GM12878 (cell line): ENCODE data around the gene PPP1R37. TPM values are rescaled to one million over a fixed set of nuclear protein-coding genes. Genes with fewer than 3 reads are reported as not detected.

Source experiments
- ATAC-seq: fragments of 200-7000 bp; cut with Tn5 transposase; 3 replicates; pipeline ENCODE4 v1.9.1; 2020; ENCODE audit warnings: mild to moderate bottlenecking, moderate library complexity
- BruUV-seq: library from RNA; stranded (reverse); fragments of 400-500 nt; replicated peaks from 2 replicates; lab custom pipeline; 2021; lab: Mats Ljungman, UMichigan
- CTCF ChIA-PET: fragments of 300-600 bp; sonication (Branson Sonifier 250); formaldehyde crosslinking; extraction: SDS; loops from one replicate; lab custom pipeline; 2021; ENCODE audit warnings: inconsistent platforms; lab: Yijun Ruan, JAX
- POLR2A ChIA-PET: fragments of 350-600 bp; formaldehyde crosslinking; extraction: SDS; loops from one replicate; lab custom pipeline; 2021; ENCODE audit warnings: inconsistent platforms; lab: Charles Lee
- RAD21 ChIA-PET: fragments of 300-600 bp; sonication (Branson Sonifier 250); formaldehyde crosslinking; loops from one replicate; lab custom pipeline; 2023; ENCODE audit warnings: antibody characterized with exemption; ENCODE audit not compliant: unreplicated experiment; lab: Charles Lee
- SMC1A ChIA-PET: fragments of 300-600 bp; sonication (Branson Sonifier 250); formaldehyde crosslinking; loops from one replicate; lab custom pipeline; 2023; ENCODE audit not compliant: unreplicated experiment, uncharacterized antibody; lab: Charles Lee
- DNase-seq: peaks from one replicate; pipeline ENCODE4 v3.0.0-alpha.2; 2011; ENCODE audit warnings: low read depth, low spot score
- FAIRE-seq: peaks from 3 replicates; lab custom pipeline; 2011; peaks lifted over from hg19 to GRCh38; lab: Jason Lieb, UNC
- H2AFZ ChIP-seq: 2 replicates; pipeline ENCODE4 v1.6.0; 2011; ENCODE audit warnings: low read depth, low read length, control low read depth; ENCODE audit not compliant: control insufficient read depth
- H3K27ac ChIP-seq: 2 replicates; pipeline ENCODE4 v1.5.1; 2011; ENCODE audit warnings: control low read depth; ENCODE audit not compliant: control insufficient read depth, insufficient read depth
- H3K27me3 ChIP-seq, 2 experiments: replicated peaks in 1 of 2; 2 replicates each; pipeline versions ENCODE4 v1.6.0 to v1.6.1; 2011; ENCODE audit warnings: low read length in 1 of 2; ENCODE audit not compliant: control insufficient read depth in 2 of 2, insufficient read depth in 2 of 2
- H3K36me3 ChIP-seq, 2 experiments: 2 replicates each; pipeline ENCODE4 v1.5.1; 2011; ENCODE audit warnings: low read length in 1 of 2; ENCODE audit not compliant: control insufficient read depth in 2 of 2, insufficient read depth in 2 of 2
- H3K4me1 ChIP-seq: 2 replicates; pipeline ENCODE4 v1.6.1; 2011; ENCODE audit warnings: mild to moderate bottlenecking, low read length, moderate library complexity, mixed read lengths; ENCODE audit not compliant: control insufficient read depth, insufficient read depth
- H3K4me2 ChIP-seq: 2 replicates; pipeline ENCODE4 v1.6.0; 2011; ENCODE audit warnings: control low read depth; ENCODE audit not compliant: control insufficient read depth, insufficient read depth
- H3K4me3 ChIP-seq: fragments of 200-600 bp; sonication (generic); 2 replicates; pipeline ENCODE4 v1.5.1; 2016
- H3K79me2 ChIP-seq: 2 replicates; pipeline ENCODE4 v1.6.0; 2011; ENCODE audit warnings: low read length; ENCODE audit not compliant: control insufficient read depth, insufficient read depth
- H3K9ac ChIP-seq: 2 replicates; pipeline ENCODE4 v1.8.0; 2011; ENCODE audit warnings: low read length, control low read depth, mixed read lengths; ENCODE audit not compliant: control insufficient read depth, insufficient read depth
- H3K9me3 ChIP-seq: replicated peaks from 3 replicates; pipeline ENCODE4 v1.5.1; 2011; ENCODE audit warnings: mild to moderate bottlenecking, low read length; ENCODE audit not compliant: control insufficient read depth, insufficient read depth
- H4K20me1 ChIP-seq: 2 replicates; pipeline ENCODE4 v1.6.0; 2011; ENCODE audit not compliant: control insufficient read depth, insufficient read depth
- CBX3 ChIP-seq: fragments of 200-600 bp; sonication (generic); IDR thresholded peaks from 2 replicates; pipeline ENCODE4 v1.6.1; 2016; ENCODE audit warnings: low read depth, borderline replicate concordance
- CTCF ChIP-seq, 3 experiments: IDR thresholded peaks in 2 of 3; conservative IDR thresholded peaks in 1 of 3; 2 replicates each; pipeline ENCODE4 v1.5.1; 2011; ENCODE audit warnings: low read depth in 3 of 3, low read length in 3 of 3, mild to moderate bottlenecking in 3 of 3, control low read depth in 2 of 3, moderate library complexity in 2 of 3, inconsistent platforms in 1 of 3, mixed read lengths in 1 of 3; ENCODE audit not compliant: control insufficient read depth in 2 of 3, insufficient read depth in 1 of 3; ENCODE audit errors: extremely low read depth in 1 of 3
- HDGF ChIP-seq: fragments of 450-650 bp; IDR thresholded peaks from 2 replicates; pipeline ENCODE4 v1.6.1; 2016; ENCODE audit warnings: antibody characterized with exemption
- LARP7 ChIP-seq: fragments of 450-650 bp; IDR thresholded peaks from 2 replicates; pipeline ENCODE4 v1.6.1; 2017; ENCODE audit warnings: mild to moderate bottlenecking
- NKRF ChIP-seq: fragments of 450-650 bp; conservative IDR thresholded peaks from 2 replicates; pipeline ENCODE4 v1.6.1; 2017; ENCODE audit warnings: mild to moderate bottlenecking, moderate library complexity
- RAD21 ChIP-seq: IDR thresholded peaks from 2 replicates; pipeline ENCODE4 v1.6.1; 2011; ENCODE audit warnings: mild to moderate bottlenecking, low read depth, low read length, moderate library complexity; ENCODE audit not compliant: insufficient read depth
- RAD51 ChIP-seq: fragments of 450-650 bp; IDR thresholded peaks from 2 replicates; pipeline ENCODE4 v1.6.1; 2016; ENCODE audit warnings: moderate library complexity, mild to moderate bottlenecking, inconsistent platforms
- RELB ChIP-seq: fragments of 450-650 bp; IDR thresholded peaks from 2 replicates; pipeline ENCODE4 v1.6.1; 2017; ENCODE audit warnings: low read depth, mild to moderate bottlenecking, moderate library complexity
- SMARCA5 ChIP-seq: fragments of 450-650 bp; IDR thresholded peaks from 2 replicates; pipeline ENCODE4 v1.6.1; 2017; ENCODE audit warnings: mild to moderate bottlenecking
- SMC3 ChIP-seq: IDR thresholded peaks from 2 replicates; pipeline ENCODE4 v1.6.1; 2011; ENCODE audit warnings: low read length, improper control_type of control experiment, borderline replicate concordance
- SPI1 ChIP-seq: IDR thresholded peaks from 2 replicates; pipeline ENCODE4 v1.6.1; 2011; ENCODE audit warnings: low read depth, mild to moderate bottlenecking, low read length, moderate library complexity, borderline replicate concordance; ENCODE audit not compliant: insufficient read depth
- TCF3 ChIP-seq: IDR thresholded peaks from 2 replicates; pipeline ENCODE4 v1.6.1; 2012; ENCODE audit warnings: low read depth, mild to moderate bottlenecking, low read length, borderline replicate concordance; ENCODE audit not compliant: insufficient read depth
- WGBS: methylation state at CpG from one replicate; pipeline ENCODE4 v1.1.6; 2016; ENCODE audit warnings: low lambda C conversion rate; ENCODE audit not compliant: insufficient replicate concordance, insufficient coverage; ENCODE audit errors: missing lambda C conversion rate; 5-methylcytosine and 5-hydroxymethylcytosine counted together
- in situ Hi-C: fragments of 300-500 bp; cut with MboI; formaldehyde crosslinking; loops from 9 replicates; pipeline ENCODE4 v1.14.3; 2018; ENCODE audit warnings: mixed read lengths
- intact Hi-C: fragments of 100-400 bp; cut with micrococcal nuclease; formaldehyde crosslinking; loops from one replicate; pipeline ENCODE4 v1.14.2; 2022; ENCODE audit not compliant: unreplicated experiment
- polyA plus RNA-seq, 11 experiments: library from polyadenylated mRNA; depleted of rRNA in 4 of 11; unstranded in 6 of 11; stranded (reverse) in 5 of 11; fragments of >200 nt; fragmentation: Nextera tagmentation in 4 of 11; fragmentation: Illumina TruSeq in 1 of 11; extraction: Ambion mirVana in 4 of 11; extraction: Trizol in 1 of 11; gene quantifications; 1 replicate in 1 of 11; 2 replicates in 10 of 11; pipeline versions ENCODE4 v1.2.1 to v1.2.3, GENCODE V29; 2011 to 2016; ENCODE audit warnings: inconsistent platforms in 2 of 11, missing spikeins in 2 of 11, low read depth in 1 of 11
- total RNA-seq, 4 experiments: library from RNA; depleted of rRNA in 3 of 4; stranded (reverse); fragments of >200 nt in 3 of 4; fragmentation: Illumina TruSeq in 1 of 4; extraction: Trizol in 1 of 4; gene quantifications; 2 replicates each; pipeline versions ENCODE4 v1.2.1 to v1.2.3, GENCODE V29; 2013 to 2021

PPP1R37 gene
- total and polyA plus RNA-seq, 10 of the 15 experiments (the other 5 are each of a cell fraction or from before 2014, with no cell fraction given), result 0.09 to 21.3 (median 5.1) TPM; not detected in 1

- RAD21 ChIA-PET, result interaction anchor here (0.5 to 1.7 kb wide), 13 partner anchors 9 to 284 kb away, joined by 3 to 10 read pairs (median 3); partner anchors contain the start of genes BLOC1S3, CLASRP, RELB and TRAPPC6A
- peak; percentile 90 for ATAC-seq
- in situ Hi-C loops, result no loop called here
Observed at GRCh38 chr19:45187421-45188100, 94.6 kb downstream of the PPP1R37 start.

More at GRCh38 chr19:45187421-45188100, 94.6 kb downstream of the PPP1R37 start:
- Histone ChIP-seq H3K79me2 (no peaks in the 10 kb centered on the region; the same call in 1 of the 2 replicates), H4K20me1 (no peaks in the 10 kb centered on the region), H3K4me2 (peak overlapping the region; percentile 42; the same call in 1 of the 2 replicates), H3K4me1 (peaks cover 3% of the 10 kb centered on the region; the same call in 1 of the 2 replicates), H3K27me3 (no peaks in the 10 kb centered on the region), H2AFZ (peak overlapping the region; percentile 69), H3K9ac (no peak overlapping the region), H3K27ac (no peak overlapping the region), H3K4me3 (no peak overlapping the region), H3K9me3 (no peaks in the 10 kb centered on the region), H3K36me3 (no peaks in the 10 kb centered on the region; a peak in 1 of 4 replicates)
- intact Hi-C loops, result loop anchor here (5.0 to 10.0 kb wide), 2 partner anchors 150 to 173 kb away; no protein-coding TSS in a partner anchor
- BruUV-seq, result no TSS peak
- ChIA-PET CTCF (interaction anchor here (0.8 to 2.1 kb wide), 18 partner anchors 9 to 235 kb away, joined by 3 to 19 read pairs (median 3); partner anchors contain the start of genes BLOC1S3 and TRAPPC6A), POLR2A (interaction anchor here (0.9 to 1.4 kb wide), 2 partner anchors 9 to 51 kb away, joined by 3 to 6 read pairs; partner anchors contain the start of genes BLOC1S3 and TRAPPC6A), SMC1A (interaction anchor here (0.6 to 2.0 kb wide), 9 partner anchors 9 to 227 kb away, joined by 3 to 6 read pairs (median 4); partner anchors contain the start of gene BLOC1S3)
- 32% methylated on average over 12 of the region's 12 CpGs for WGBS
- DNase-seq (no peak), FAIRE-seq (peak; percentile 7)
- TF ChIP-seq SMARCA5, result peak; percentile 56; the same call in 1 of the 2 replicates
- peak; percentile 30; the same call in 1 of the 2 replicates for TF ChIP-seq LARP7
- TF ChIP-seq SMC3, result peak; percentile 60; the same call in 1 of the 2 replicates
- TF ChIP-seq CBX3, result no peak
- no peak for TF ChIP-seq RAD51
- TF ChIP-seq HDGF, result no peak
- peak; percentile 67 to 73 (median 69) for TF ChIP-seq CTCF (IDR thresholded peaks at IDR 0.05 in 2 of 3, conservative IDR thresholded peaks at IDR 0.05 in 1 of 3; ENCODE audit: control insufficient read depth in 2 of 3, extremely low read depth in 1 of 3, insufficient read depth in 1 of 3, low read depth in 3 of 3, low read length in 3 of 3)
- no peak for TF ChIP-seq RELB
- TF ChIP-seq SPI1, result no peak
- TF ChIP-seq RAD21, result peak; percentile 78
- no peak for TF ChIP-seq NKRF
- 0 out of 2 replicates have a peak, but pooled peaks have one; percentile 31 for TF ChIP-seq TCF3
